ENCODE measurements around the gene FEZ2. TPM values are rescaled to one million over a fixed set of nuclear protein-coding genes. Genes with fewer than 3 reads are reported as not detected.

The FEZ2 gene
- total and polyA plus RNA-seq, 9 donors = 28.9 to 70.9 (median 41.3) TPM

DNA sequence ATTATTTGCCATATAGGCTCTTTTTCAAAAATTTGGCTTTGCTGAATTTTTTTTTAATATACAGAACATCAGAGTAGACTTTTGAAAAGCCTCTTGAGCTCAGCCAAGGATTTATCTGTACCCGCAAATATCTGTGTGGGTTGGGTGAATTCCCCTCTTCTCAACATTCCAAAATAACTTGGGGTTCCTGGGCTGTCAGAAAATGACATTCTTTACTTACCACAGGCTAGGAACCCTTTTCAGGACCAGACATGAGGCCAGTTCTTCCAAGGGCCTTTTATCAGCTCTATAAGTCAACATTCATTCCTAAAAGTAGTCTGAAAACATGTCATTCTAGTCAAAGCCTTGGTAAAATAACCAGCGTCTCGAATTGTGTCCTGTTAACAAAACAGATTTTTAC is 28.8 kb upstream of the FEZ2 start:
- Histone ChIP-seq H3K4me3 (no peak overlapping the region), H3K4me1 (ENCODE audit: insufficient read depth) (no peaks in the 10 kb centered on the region), H3K27me3 (no peaks in the 10 kb centered on the region), H3K27ac (no peak overlapping the region), H3K36me3 (no peaks in the 10 kb centered on the region), H3K9me3 (no peaks in the 10 kb centered on the region)
- intact Hi-C loops (cut with DNase I) = no loop called here
- DNase-seq = no peak
- TF ChIP-seq POLR2A (IDR thresholded peaks at IDR 0.05) (no peak), EP300 (IDR thresholded peaks at IDR 0.05) (no peak)
- TF ChIP-seq, protein P1, sequence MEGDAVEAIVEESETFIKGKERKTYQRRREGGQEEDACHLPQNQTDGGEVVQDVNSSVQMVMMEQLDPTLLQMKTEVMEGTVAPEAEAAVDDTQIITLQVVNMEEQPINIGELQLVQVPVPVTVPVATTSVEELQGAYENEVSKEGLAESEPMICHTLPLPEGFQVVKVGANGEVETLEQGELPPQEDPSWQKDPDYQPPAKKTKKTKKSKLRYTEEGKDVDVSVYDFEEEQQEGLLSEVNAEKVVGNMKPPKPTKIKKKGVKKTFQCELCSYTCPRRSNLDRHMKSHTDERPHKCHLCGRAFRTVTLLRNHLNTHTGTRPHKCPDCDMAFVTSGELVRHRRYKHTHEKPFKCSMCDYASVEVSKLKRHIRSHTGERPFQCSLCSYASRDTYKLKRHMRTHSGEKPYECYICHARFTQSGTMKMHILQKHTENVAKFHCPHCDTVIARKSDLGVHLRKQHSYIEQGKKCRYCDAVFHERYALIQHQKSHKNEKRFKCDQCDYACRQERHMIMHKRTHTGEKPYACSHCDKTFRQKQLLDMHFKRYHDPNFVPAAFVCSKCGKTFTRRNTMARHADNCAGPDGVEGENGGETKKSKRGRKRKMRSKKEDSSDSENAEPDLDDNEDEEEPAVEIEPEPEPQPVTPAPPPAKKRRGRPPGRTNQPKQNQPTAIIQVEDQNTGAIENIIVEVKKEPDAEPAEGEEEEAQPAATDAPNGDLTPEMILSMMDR (IDR thresholded peaks at IDR 0.05) = no peak
- WGBS, 3 donors = 79 to 91% (median 89%) methylated on average over 3 of the region's 3 CpGs

DNA sequence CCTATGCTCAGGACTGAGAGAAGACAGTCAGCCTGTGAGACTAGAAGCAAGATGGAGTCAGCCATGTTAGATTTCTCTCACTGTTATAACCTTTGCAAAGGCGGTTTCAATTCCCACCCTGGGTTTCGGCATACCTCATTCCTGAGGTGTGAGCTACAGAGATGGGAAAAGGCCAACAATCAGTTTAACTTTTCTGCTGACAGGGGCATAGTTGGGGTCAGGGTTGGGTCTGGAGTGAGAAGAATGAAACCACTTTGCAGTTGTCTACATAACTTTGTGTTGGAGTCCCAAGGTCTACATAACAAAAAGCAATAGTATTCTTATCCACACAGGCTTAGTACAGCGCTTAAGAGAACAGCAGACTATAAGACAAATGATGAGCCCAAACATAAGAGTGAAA is 28.1 kb upstream of the FEZ2 start:
- intact Hi-C loops (cut with DNase I) = no loop called here
- WGBS, 3 donors = 96 to 99% (median 99%) methylated on average over 3 of the region's 3 CpGs
- H3K36me3 ChIP-seq = no peaks in the 10 kb centered on the region

GRCh38 chr2:36625304-36625703 is 27.3 kb upstream of the FEZ2 start:
- whole genome bisulfite sequencing, 3 donors = 81 to 83% (median 82%) methylated on average over 2 of the region's 2 CpGs

More for the DNA sequence above, 28.1 kb upstream of the FEZ2 start:
- Histone ChIP-seq H3K9me3 (no peaks in the 10 kb centered on the region), H3K27ac (no peak overlapping the region), H3K4me3 (no peak overlapping the region), H3K4me1 (ENCODE audit: insufficient read depth) (no peaks in the 10 kb centered on the region), H3K27me3 (no peaks in the 10 kb centered on the region)
- no peak for DNase-seq
- TF ChIP-seq EP300 (IDR thresholded peaks at IDR 0.05) = no peak
- TF ChIP-seq, protein P1 (IDR thresholded peaks at IDR 0.05) = no peak

DNA sequence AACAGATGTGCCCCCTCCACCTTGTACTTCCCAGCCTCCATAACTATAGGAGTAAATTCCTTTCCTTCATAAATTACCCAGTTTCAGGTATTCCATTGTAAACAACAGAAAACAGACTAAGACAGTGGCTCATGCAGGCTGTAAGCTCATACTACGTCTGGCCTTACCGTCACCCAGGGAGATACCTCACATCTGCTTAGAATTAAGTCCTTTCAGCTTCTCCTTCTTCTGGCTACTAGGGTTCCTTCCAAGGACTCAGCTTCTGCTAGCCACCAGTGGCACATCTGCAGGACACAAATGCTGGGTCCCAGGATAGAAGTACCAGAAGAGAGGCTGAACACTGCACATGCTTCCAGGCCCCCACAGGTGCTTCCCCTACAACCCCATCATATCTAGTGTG is 22.4 kb upstream of the FEZ2 start:
- TF ChIP-seq POLR2A (IDR thresholded peaks at IDR 0.05) (no peak), EP300 (IDR thresholded peaks at IDR 0.05) (no peak)
- TF ChIP-seq, protein P1 (IDR thresholded peaks at IDR 0.05) = no peak
- no peaks in the 10 kb centered on the region for H3K9me3 ChIP-seq
- intact Hi-C loops (cut with DNase I) = no loop called here
- 81 to 86% (median 84%) methylated on average over 2 of the region's 2 CpGs for WGBS, 3 donors
- no peak overlapping the region for H3K4me3 ChIP-seq
- H3K27ac ChIP-seq = no peak overlapping the region
- no peaks in the 10 kb centered on the region for H3K4me1 ChIP-seq (ENCODE audit: insufficient read depth)
- no peak for DNase-seq
- no peaks in the 10 kb centered on the region for H3K36me3 ChIP-seq
- H3K27me3 ChIP-seq = no peaks in the 10 kb centered on the region

More at GRCh38 chr2:36625304-36625703, 27.3 kb upstream of the FEZ2 start:
- Histone ChIP-seq H3K27ac (no peak overlapping the region), H3K4me1 (ENCODE audit: insufficient read depth) (no peaks in the 10 kb centered on the region), H3K4me3 (no peak overlapping the region), H3K36me3 (no peaks in the 10 kb centered on the region), H3K27me3 (no peaks in the 10 kb centered on the region), H3K9me3 (no peaks in the 10 kb centered on the region)
- no peak for DNase-seq
- TF ChIP-seq, protein P1 (IDR thresholded peaks at IDR 0.05) = no peak
- TF ChIP-seq EP300 (IDR thresholded peaks at IDR 0.05) (no peak), POLR2A (IDR thresholded peaks at IDR 0.05) (no peak)
- intact Hi-C loops (cut with DNase I) = no loop called here

Data from ovary (tissue), 9 donors.